ENCODE measurements around the gene IGIP.

DNA sequence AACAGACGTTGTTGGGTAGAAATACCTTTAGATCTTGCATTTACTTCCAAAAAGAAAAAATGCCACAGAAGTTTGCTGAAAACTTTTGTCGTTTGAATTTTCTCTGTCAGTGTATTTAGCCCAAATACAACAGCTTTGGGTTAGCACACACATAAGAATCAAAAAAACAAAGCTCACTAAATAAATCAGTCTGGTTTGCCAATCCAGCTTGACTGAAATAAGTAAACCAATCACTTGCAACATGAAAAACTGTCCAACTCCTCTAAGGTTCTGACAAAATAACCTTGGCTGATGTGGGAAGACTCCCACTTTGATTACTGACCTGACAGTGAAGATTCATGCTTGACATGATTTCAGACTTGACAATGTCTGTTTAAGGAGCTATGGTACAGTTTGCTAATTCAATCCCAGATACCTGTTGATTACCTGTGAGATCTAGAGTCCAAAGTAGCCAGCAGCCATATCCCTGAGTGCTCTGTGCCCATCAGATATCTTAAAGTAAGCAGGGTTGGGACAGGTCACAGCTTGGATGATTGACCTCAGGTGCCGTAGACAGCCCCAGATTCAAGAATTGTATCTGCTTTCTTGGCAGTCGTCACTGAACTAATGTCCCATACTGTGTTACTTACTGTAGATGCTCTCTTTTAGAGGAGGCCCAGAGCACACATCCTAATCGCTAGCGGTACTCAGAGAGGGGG is 727 bp downstream of the IGIP start:
- TF ChIP-seq, protein P1, sequence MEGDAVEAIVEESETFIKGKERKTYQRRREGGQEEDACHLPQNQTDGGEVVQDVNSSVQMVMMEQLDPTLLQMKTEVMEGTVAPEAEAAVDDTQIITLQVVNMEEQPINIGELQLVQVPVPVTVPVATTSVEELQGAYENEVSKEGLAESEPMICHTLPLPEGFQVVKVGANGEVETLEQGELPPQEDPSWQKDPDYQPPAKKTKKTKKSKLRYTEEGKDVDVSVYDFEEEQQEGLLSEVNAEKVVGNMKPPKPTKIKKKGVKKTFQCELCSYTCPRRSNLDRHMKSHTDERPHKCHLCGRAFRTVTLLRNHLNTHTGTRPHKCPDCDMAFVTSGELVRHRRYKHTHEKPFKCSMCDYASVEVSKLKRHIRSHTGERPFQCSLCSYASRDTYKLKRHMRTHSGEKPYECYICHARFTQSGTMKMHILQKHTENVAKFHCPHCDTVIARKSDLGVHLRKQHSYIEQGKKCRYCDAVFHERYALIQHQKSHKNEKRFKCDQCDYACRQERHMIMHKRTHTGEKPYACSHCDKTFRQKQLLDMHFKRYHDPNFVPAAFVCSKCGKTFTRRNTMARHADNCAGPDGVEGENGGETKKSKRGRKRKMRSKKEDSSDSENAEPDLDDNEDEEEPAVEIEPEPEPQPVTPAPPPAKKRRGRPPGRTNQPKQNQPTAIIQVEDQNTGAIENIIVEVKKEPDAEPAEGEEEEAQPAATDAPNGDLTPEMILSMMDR (IDR thresholded peaks at IDR 0.05; ENCODE audit: borderline replicate concordance, extremely low read depth, low read length, poor library complexity, severe bottlenecking), result no peak
- TF ChIP-seq EZH2 (IDR thresholded peaks at IDR 0.05; ENCODE audit: borderline replicate concordance, low read depth, low read length, severe bottlenecking), result no peak
